Stomach (tissue), 4 donors: ENCODE data around the gene RGS9BP.
"Not testable (repeated sequence)": the region's sequence is repeated elsewhere in the genome, so short reads cannot be mapped to it uniquely, and the experiment has no call there.

Experiments used
- CTCF ChIP-seq, 7 experiments: fragments of 450-650 bp in 4 of 7; fragments of 200-600 bp in 3 of 7; sonication (generic) in 3 of 7; IDR thresholded peaks; one replicate each; pipeline ENCODE4 v1.5.1; 2016 to 2019; ENCODE audit warnings: antibody characterized with exemption in 7 of 7, control low read depth in 2 of 7, mild to moderate bottlenecking in 1 of 7
- POLR2A ChIP-seq, 4 donors: fragments of 450-650 bp; IDR thresholded peaks; one replicate each; pipeline ENCODE4 v1.6.1; 2016; ENCODE audit warnings: antibody characterized with exemption in 4 of 4, control low read depth in 2 of 4, mild to moderate bottlenecking in 1 of 4, moderate library complexity in 1 of 4
- POLR2AphosphoS5 ChIP-seq, 3 donors: sonication (generic); formaldehyde crosslinking; IDR thresholded peaks; one replicate each; pipeline ENCODE4 v1.6.1; 2016; ENCODE audit warnings: antibody characterized with exemption in 3 of 3

- TF ChIP-seq CTCF, POLR2A, POLR2AphosphoS5 (IDR thresholded peaks at IDR 0.05): not testable (repeated sequence)
These were observed 19.3 kb upstream of the RGS9BP start for GRCh38 chr19:32656379-32656778.
